GM19438 (cell line): ENCODE results near the gene PRPF31.
"Not testable (repeated sequence)": the region's sequence is repeated elsewhere in the genome, so short reads cannot be mapped to it uniquely, and the experiment has no call there.

Experiments
- ATAC-seq: cut with Tn5 transposase; IDR thresholded peaks from one replicate; pipeline ENCODE4 v1.9.1; 2021; ENCODE audit warnings: low read depth; ENCODE audit not compliant: unreplicated experiment

Gene PRPF31

DNA sequence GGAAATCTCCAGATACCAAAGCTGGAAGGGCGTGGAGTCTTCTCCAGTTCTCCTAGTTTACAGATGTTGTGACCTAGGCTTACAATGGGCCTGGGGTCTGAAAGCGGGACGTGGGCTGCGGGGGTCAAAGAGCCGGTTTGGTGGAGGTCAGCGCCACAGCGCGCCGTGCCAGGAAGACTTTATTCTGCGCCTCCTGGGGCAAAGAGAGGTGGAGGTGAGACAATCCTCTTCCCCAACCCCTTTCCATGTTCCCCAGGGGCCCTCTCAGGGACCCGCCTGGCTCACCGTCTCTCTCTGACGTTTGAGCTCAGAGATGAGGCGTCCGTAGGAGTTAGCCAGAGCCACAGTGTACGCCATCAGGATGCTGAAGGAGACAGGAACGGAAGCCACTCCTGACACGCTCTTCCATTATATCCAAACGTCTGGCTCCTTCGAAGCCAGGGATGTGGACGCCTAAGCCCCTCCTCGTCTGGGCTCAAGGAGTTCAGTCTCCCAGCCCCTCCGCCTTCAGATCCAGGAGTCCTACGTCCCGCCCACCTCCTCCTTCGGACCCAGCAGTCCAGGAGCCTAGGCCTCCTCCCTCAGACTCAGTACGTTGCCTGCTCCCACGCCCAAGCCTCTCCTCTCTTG lies 44.7 kb downstream of the PRPF31 start:
- ATAC-seq: no peak

DNA sequence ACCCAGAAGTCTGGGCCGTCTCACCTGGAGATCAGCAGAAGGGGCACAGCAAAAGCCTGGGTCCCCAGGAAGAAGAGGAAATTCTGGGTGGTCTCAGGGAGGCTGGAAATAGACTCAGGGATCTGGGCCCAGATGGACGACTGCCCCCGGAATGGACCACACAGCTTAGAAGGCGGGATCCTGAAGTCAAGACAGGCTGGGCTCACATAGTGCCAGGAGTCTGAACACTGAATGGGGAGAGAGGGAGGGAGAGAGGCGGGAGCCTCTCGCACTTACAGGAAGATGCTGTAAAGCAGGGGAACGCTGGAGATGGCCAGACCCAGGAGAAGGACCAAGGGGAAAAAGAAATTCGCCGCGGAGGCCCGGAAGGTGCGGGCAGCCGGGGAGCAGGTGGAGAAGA lies 45.3 kb downstream of the PRPF31 start:
- no peak for ATAC-seq

- ATAC-seq: no peak
Measured at GRCh38 chr19:54162241-54162805, 46.8 kb downstream of the PRPF31 start.

DNA sequence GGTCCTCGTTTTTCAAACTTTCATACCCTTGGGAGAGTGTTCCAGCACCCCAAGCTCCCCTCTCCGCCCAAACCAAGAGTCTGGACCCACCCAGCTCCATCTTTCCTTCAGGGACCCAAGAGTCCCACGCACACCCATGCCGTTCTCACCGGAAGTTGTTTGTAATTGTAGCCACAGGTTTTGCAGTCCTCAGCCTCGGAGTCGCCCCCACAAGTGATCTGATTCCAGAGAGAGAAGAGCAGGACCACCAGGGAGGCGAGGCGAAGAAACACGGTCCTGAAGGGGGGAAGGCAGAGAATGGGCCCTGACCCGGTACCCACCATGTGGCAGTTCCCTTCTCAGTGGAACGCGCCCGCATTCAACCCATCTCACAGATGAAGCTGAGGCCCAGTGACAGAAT lies 47.3 kb downstream of the PRPF31 start:
- no peak for ATAC-seq

DNA sequence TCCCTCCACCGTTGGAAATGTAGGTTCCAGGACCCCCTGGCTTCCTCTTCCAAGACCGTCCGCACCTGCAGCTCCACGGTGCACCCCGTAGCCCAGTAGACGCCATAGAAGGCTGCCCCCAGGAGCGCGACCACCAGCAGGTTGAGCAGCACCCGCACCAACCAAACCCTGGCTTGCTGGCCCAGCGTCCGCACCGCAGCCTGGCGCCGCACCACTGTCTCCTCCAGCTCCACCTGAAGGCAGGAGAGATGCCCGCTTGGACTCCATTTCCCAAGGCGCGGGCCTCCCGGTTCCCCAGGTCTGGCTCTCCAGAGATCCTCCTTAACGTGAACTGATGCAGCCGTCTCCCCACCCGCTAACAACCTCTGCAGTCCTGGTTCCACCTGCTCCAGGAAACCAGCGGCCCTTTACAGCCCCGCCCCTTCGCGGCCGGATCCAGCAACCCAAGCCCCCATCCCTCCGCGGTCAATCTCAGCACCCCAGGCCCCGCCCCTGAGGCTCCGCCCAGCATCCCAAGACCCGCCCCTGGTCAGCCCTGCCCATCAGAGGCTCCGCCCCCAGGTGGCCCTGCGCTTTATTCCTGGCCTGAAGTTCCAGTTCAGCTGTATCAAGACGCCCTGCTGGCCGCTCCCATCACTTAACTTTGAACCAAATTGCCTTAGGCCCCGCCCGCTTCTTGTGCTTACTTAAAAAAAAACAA lies 49.0 kb downstream of the PRPF31 start:
- no peak for ATAC-seq

DNA sequence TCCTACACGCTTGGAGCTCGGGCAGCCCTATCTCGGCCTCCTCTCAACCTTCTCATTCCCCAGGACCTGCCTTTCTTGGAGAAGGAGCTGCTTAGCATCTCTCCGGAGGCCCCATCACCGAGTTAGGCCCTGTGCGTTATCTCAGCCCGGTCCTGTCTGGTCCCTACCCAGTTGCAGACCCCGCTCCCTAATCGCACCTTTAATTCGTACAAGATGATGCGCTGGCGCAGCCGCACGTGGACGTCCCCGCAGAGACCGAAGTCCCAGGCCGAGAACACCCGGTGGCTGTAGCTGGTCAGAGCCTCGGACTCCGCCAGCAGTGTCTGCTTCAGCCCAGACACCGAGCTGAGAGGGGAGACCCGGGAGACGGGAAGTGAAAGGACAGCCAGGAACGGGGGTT lies 49.7 kb downstream of the PRPF31 start:
- ATAC-seq: no peak

DNA sequence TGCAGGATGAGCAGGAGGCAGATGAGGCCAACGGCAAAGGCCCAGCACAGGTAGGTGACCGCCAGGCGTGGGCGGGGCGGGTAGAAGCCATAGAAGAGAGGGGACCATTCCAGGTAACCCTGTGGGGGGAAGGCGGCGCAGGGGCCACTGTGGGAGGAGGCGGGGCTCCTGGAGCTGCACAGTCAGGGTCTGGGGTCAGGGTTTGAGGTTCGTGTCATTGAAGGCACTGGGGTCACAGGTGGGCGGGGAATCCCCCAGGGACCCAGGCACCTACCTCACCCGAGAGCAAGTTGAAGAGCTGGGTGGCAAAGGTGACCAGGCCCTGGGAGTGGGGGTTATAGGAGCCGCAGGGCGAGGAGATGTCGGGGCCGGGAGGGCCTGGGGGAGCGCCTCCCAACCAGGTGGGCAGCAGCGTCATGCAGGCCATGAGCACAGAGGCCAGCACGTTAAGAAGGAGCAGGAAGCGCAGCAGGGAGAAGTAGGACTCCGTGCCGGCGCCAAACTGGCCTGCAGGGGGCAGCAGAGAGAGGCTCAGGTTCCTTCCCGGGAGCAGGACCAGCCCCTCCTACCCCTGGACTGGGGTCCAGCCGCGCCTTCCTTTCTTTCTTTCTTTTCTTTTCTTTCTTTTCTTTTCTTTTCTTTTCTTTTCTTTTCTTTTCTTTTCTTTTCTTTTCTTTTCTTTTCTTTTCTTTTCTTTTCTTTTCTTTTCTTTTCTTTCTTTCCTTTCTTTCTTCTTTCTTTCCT lies 52.8 kb downstream of the PRPF31 start:
- peak; percentile 68 for ATAC-seq

DNA sequence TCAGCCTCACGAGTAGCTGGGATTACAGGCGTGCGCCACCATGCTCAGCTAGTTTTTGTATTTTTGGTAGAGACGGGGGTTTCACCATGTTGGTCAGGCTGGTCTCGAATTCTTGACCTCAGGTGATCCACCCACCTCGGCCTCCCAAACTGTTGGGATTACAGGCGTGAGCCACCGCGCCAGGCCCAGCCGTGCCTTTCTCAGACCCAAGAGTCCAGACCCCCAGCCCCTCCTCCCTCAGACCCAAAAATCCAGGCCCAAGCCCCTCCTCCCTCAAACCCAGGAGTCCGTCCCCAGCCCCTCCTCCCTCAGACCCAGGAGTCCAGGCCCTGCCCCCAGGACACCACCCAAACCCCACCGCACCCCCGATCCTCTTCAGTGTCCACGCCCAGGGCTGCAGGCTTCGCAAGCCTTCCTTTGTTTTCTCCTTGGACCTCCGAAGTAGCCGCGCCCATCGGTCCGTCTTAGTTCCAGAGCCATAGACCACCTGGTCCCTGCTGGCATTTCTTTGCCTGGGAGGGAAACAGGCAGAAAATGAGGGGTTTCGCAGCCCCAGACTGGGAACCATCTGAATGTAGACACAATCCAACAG lies 53.7 kb downstream of the PRPF31 start:
- ATAC-seq: no peak

- ATAC-seq: not testable (repeated sequence)
Measured at GRCh38 chr19:54171736-54172431, 56.3 kb downstream of the PRPF31 start.

GRCh38 chr19:54172471-54173358 lies 57.2 kb downstream of the PRPF31 start, which contains the start of gene TMC4:
Gene TMC4, minus strand, starts transcription at chr19:54173160. Its CDS starts 43 bp downstream, at chr19:54173117.
- no peak for ATAC-seq

- no peak for ATAC-seq
Measured at GRCh38 chr19:54173359-54173699, 57.8 kb downstream of the PRPF31 start.

- ATAC-seq: no peak
Measured at GRCh38 chr19:54173951-54174834, 58.6 kb downstream of the PRPF31 start.

DNA sequence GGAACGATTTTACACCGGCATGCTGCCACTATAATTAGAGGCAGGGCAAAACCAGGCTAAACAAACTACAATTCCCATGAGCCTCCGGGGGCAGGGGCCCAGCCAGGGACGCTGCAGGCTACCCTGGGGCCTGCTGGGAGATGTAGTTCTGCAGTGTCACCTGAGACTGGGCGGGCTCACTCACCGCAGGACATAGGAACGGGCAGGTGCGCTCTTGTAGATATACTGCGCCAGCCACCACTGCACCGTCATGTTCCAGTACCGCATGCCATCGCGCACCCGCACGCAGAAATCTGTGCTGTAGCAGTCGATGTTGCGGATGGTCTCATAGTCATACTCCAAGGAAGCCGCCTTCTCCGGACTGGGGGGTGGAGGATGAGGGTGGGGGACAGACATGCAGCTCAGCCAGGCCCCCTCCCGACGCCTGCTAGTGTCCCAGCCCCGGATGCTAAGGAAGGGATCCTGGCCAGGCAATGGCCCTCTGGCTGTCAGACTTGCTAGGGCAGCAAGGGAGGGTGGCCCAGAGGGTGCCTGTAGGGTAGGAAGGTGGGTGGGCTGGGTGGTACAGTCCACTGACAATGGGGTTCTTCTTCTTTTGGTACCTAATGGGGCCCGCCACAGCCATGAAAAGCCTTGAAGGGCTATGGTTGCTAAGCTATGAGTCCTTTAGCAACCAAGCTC lies 63.2 kb downstream of the PRPF31 start:
- ATAC-seq: no peak

DNA sequence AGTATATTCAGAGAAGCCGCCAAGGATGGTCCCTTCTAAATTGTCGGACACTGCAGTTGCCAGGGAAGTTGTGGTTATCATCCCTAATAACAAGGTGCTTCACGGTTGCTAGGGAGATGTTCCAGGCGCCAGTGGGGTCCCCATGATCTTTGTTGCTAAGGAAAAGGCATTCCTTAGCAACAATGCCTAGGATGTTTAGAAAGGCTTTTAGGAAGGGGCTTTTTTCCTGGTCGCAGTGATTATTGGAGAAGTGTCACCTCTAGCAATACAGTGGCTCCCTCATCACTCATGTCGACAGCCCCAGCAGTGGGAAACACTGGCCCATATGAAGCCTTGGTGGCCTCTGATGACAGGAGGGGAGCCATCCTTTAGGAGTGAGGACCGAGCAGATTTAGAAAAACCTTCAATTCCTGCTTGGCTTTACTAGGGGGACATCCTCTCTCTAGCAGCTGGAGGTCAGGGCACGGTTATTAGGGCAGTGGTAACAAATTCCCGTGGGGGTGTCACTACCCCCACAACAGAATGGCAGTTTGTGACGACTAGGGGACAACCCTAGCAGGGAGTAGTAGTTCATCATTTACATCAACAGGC lies 63.8 kb downstream of the PRPF31 start:
- ATAC-seq: no peak

- no peak for ATAC-seq
Measured at GRCh38 chr19:54179921-54180461, 64.4 kb downstream of the PRPF31 start.

DNA sequence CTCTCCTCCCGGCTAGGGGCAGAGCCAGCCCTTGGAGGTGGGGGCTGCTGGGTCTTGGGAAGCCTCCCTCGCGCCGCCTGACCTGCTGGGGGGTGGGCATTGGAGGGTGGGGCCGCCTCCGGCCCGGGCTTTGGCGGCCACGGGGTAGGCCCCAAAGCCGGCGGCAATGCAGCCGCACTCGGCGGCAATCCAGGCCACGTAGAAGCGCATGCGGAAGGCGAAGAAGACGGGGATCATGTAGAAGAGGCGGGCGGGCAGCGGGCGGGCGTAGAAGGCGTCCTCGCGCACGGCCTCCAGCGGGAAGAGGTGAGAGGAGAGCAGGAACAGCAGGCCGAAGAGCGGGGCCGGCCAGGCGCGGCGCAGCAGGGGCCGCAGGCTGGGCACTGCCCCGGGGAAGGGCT lies 65.1 kb downstream of the PRPF31 start:
- ATAC-seq: no peak
